ENCODE results near the gene CAPZA2.
"Not testable (repeated sequence)": the region's sequence is repeated elsewhere in the genome, so short reads cannot be mapped to it uniquely, and the experiment has no call there.

CAPZA2 gene

GRCh38 chr7:116955340-116955739 lies 93.0 kb downstream of the CAPZA2 start:
- no peak for DNase-seq (ENCODE audit: low read depth)

- DNase-seq (ENCODE audit: low read depth): no peak
Observed at GRCh38 chr7:116955801-116956476, 93.6 kb downstream of the CAPZA2 start.

GRCh38 chr7:116956477-116956804 lies 94.1 kb downstream of the CAPZA2 start:
- no peak for DNase-seq (ENCODE audit: low read depth)

- DNase-seq (ENCODE audit: low read depth): no peak
Observed at GRCh38 chr7:116957874-116958273, 95.5 kb downstream of the CAPZA2 start.

GRCh38 chr7:116961966-116962673 lies 99.7 kb downstream of the CAPZA2 start:
- DNase-seq (ENCODE audit: low read depth): not testable (repeated sequence)

- DNase-seq (ENCODE audit: low read depth): no peak
Observed at GRCh38 chr7:116963234-116963633, 100.8 kb downstream of the CAPZA2 start.

GRCh38 chr7:116966601-116967000 lies 104.2 kb downstream of the CAPZA2 start:
- no peak for DNase-seq (ENCODE audit: low read depth)

- no peak for DNase-seq (ENCODE audit: low read depth)
Observed at GRCh38 chr7:116967254-116967922, 105.0 kb downstream of the CAPZA2 start.

- DNase-seq (ENCODE audit: low read depth): no peak
Observed at GRCh38 chr7:116967983-116968382, 105.6 kb downstream of the CAPZA2 start.

GRCh38 chr7:116968631-116969030 lies 106.2 kb downstream of the CAPZA2 start:
- no peak for DNase-seq (ENCODE audit: low read depth)

- no peak for DNase-seq (ENCODE audit: low read depth)
Observed at GRCh38 chr7:116969371-116969902, 107.0 kb downstream of the CAPZA2 start.

GRCh38 chr7:116970238-116970910 lies 108.0 kb downstream of the CAPZA2 start:
- no peak for DNase-seq (ENCODE audit: low read depth)

GRCh38 chr7:116971153-116971552 lies 108.8 kb downstream of the CAPZA2 start:
- not testable (repeated sequence) for DNase-seq (ENCODE audit: low read depth)

All from T follicular helper cell (primary cell).